Large intestine (tissue), 3 donors: Measurements from ENCODE around the gene CASP2. TPM values are rescaled to one million over a fixed set of nuclear protein-coding genes. Genes with fewer than 3 reads are reported as not detected.

Experiments
- DNase-seq, 2 donors: peaks; one replicate each; pipeline versions ENCODE4 v3.0.0 to v3.0.0-alpha.2; 2013
- H3K27ac ChIP-seq: one replicate; pipeline ENCODE4 v1.5.1; 2013; ENCODE audit warnings: low read length
- H3K27me3 ChIP-seq: 2 replicates; pipeline ENCODE4 v1.6.1; 2013; ENCODE audit warnings: low read length; ENCODE audit not compliant: control insufficient read depth, insufficient read depth
- H3K36me3 ChIP-seq: 2 replicates; pipeline ENCODE4 v1.6.1; 2013; ENCODE audit warnings: low read length; ENCODE audit not compliant: control insufficient read depth, insufficient read depth
- H3K4me1 ChIP-seq: one replicate; pipeline ENCODE4 v1.6.1; 2013; ENCODE audit warnings: low read length; ENCODE audit not compliant: control insufficient read depth, insufficient read depth
- H3K4me3 ChIP-seq: one replicate; pipeline ENCODE4 v1.5.1; 2013; ENCODE audit warnings: low read length
- H3K9me3 ChIP-seq: one replicate; pipeline ENCODE4 v1.6.1; 2013; ENCODE audit warnings: mild to moderate bottlenecking, low read depth, low read length, moderate library complexity; ENCODE audit not compliant: control insufficient read depth
- WGBS: methylation state at CpG from one replicate; pipeline ENCODE4 v1.1.5; 2013; ENCODE audit warnings: low lambda C conversion rate; ENCODE audit not compliant: insufficient coverage; 5-methylcytosine and 5-hydroxymethylcytosine counted together
- polyA plus RNA-seq: library from polyadenylated mRNA; unstranded; fragments of 120-200 nt; gene quantifications from one replicate; pipeline ENCODE4 v1.2.1, GENCODE V29; 2013

Gene CASP2
- polyA plus RNA-seq, 1 donor: 29.4 TPM

- DNase-seq: no peak
Observed at GRCh38 chr7:143308632-143309031, 20.5 kb downstream of the CASP2 start.

GRCh38 chr7:143314127-143314526 lies 26.0 kb downstream of the CASP2 start:
- Histone ChIP-seq H3K4me3 (no peak overlapping the region), H3K9me3 (no peaks in the 10 kb centered on the region), H3K4me1 (peaks cover 3% of the 10 kb centered on the region), H3K27me3 (no peaks in the 10 kb centered on the region), H3K27ac (no peak overlapping the region), H3K36me3 (no peaks in the 10 kb centered on the region)
- DNase-seq: no peak

More at GRCh38 chr7:143308632-143309031, 20.5 kb downstream of the CASP2 start:
- WGBS: no CpG with 5 or more reads among the region's 2 CpGs
- Histone ChIP-seq H3K9me3 (no peaks in the 10 kb centered on the region), H3K27me3 (no peaks in the 10 kb centered on the region), H3K27ac (no peak overlapping the region), H3K4me3 (no peak overlapping the region), H3K4me1 (no peaks in the 10 kb centered on the region), H3K36me3 (peaks cover 39% of the 10 kb centered on the region)

GRCh38 chr7:143315776-143316175 lies 27.6 kb downstream of the CASP2 start, which contains the start of gene CLCN1:
Gene CLCN1, plus strand, starts transcription at chr7:143316111. Its CDS starts 102 bp downstream, at chr7:143316213.
- Histone ChIP-seq H3K27ac (no peak within 1 kb of the TSS), H3K36me3 (no peaks in the 10 kb centered on the region), H3K4me1 (peaks cover 8% of the 10 kb centered on the region), H3K4me3 (no peak within 1 kb of the TSS), H3K27me3 (no peaks in the 10 kb centered on the region), H3K9me3 (no peaks in the 10 kb centered on the region)
- no peak for DNase-seq
- no CpG with 5 or more reads among the region's 5 CpGs for WGBS

- Histone ChIP-seq H3K9me3 (no peaks in the 10 kb centered on the region), H3K27ac (no peak overlapping the region), H3K27me3 (no peaks in the 10 kb centered on the region), H3K36me3 (no peaks in the 10 kb centered on the region), H3K4me1 (peaks cover 8% of the 10 kb centered on the region), H3K4me3 (no peak overlapping the region)
- WGBS: no CpG with 5 or more reads among the region's 4 CpGs
- no peak for DNase-seq
Observed at GRCh38 chr7:143316492-143316891, 28.3 kb downstream of the CASP2 start.

DNA sequence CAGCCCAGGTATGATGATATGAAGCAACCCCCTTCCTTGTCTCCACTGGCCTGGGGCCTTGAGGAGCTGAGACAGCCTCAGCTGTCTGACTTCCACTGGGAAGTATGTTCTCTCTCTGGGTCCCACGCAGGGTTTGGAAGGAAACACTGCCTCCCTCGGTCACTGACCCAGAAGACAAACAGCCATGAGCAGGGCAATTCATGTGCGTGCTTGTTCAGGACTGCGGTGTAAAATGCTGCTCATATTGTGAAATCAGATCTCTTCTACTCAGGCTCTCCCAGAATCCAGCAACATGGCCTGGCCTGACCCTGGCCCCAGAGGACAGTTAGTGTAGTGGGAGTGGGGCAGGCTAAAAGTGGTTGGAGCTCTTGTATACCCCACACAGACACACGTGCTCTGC lies 30.5 kb downstream of the CASP2 start:
- Histone ChIP-seq H3K36me3 (no peaks in the 10 kb centered on the region), H3K9me3 (no peaks in the 10 kb centered on the region), H3K27me3 (no peaks in the 10 kb centered on the region), H3K4me1 (peaks cover 12% of the 10 kb centered on the region), H3K27ac (peak overlapping the region; percentile 20), H3K4me3 (no peak overlapping the region)
- DNase-seq: peak; percentile 31 to 41
- WGBS: no CpG with 5 or more reads among the region's 5 CpGs

GRCh38 chr7:143320620-143321019 lies 32.5 kb downstream of the CASP2 start:
- Histone ChIP-seq H3K27me3 (no peaks in the 10 kb centered on the region), H3K4me1 (peaks cover 12% of the 10 kb centered on the region), H3K27ac (no peak overlapping the region), H3K36me3 (no peaks in the 10 kb centered on the region), H3K9me3 (no peaks in the 10 kb centered on the region), H3K4me3 (no peak overlapping the region)
- no peak for DNase-seq
- WGBS: no CpG with 5 or more reads among the region's 9 CpGs

DNA sequence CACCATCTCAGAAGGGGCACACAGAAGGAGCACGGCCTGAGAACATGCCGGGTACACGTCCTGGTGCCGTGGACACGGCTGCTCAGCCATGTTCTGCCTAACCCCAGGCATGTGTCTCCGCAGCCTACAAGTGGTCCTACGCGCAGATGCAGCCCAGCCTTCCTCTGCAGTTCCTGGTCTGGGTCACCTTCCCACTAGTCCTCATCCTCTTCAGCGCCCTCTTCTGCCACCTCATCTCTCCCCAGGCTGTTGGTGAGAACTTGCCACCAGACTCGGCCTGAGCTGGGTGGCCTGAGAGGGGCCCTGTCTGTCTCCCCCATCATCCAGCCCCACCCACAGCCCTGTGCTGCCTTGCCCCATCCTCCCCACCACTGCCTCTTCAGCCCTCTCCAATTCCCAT lies 33.1 kb downstream of the CASP2 start:
- DNase-seq: no peak
- Histone ChIP-seq H3K4me3 (no peak overlapping the region), H3K4me1 (peaks cover 12% of the 10 kb centered on the region), H3K9me3 (no peaks in the 10 kb centered on the region), H3K36me3 (no peaks in the 10 kb centered on the region), H3K27me3 (no peaks in the 10 kb centered on the region), H3K27ac (no peak overlapping the region)
- no CpG with 5 or more reads among the region's 10 CpGs for WGBS

- H3K4me3 ChIP-seq: no peak overlapping the region
- no peaks in the 10 kb centered on the region for H3K36me3 ChIP-seq
- no peaks in the 10 kb centered on the region for H3K27me3 ChIP-seq
- no CpG with 5 or more reads among the region's 4 CpGs for WGBS
- peaks cover 12% of the 10 kb centered on the region for H3K4me1 ChIP-seq
- no peak for DNase-seq
- H3K27ac ChIP-seq: no peak overlapping the region
- H3K9me3 ChIP-seq: no peaks in the 10 kb centered on the region
Observed at GRCh38 chr7:143321734-143322133, 33.6 kb downstream of the CASP2 start.

DNA sequence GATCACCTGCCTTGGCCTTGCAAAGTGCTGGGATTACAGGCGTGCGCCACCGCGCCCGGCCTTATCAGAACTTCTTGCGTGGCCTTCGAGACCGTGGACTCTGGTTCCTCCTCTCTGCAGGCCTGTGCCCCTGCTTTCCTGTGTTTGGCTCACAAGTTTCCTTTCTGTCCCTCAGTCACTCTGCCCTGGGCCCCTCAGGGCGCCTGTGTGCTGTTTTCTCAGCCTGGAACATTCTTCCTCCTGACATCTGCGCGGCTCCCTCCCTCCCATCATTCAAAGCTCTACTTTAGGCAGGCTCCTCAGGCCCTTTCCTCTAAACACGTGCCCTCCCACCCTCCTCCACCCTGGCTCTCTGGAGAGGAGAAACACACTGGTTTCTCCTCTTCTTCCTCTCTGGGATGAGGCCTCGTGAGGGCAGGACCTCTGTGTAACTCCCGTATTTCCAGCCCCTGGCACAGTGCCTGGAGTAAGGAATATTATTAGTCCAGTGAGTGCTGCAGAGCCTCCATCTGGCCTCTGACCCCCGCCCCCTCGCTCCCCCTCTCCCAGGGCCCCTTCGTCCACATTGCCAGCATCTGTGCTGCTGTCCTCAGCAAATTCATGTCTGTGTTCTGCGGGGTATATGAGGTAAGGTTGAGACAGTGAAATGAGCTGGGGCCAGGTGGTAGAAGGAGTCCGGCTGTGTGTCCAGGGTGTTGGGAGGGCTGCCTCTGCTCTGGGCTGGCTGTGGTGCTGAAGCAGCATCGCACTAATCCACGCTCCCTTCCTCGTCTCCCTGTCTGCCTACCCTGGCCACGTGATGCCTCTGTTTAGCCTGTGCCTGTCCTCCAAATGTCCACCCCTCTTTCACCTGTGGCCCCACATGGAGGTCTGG lies 34.8 kb downstream of the CASP2 start:
- Histone ChIP-seq H3K27ac (no peak overlapping the region), H3K27me3 (no peaks in the 10 kb centered on the region), H3K9me3 (no peaks in the 10 kb centered on the region), H3K4me3 (no peak overlapping the region), H3K36me3 (no peaks in the 10 kb centered on the region), H3K4me1 (peaks cover 12% of the 10 kb centered on the region)
- peak; percentile 20 to 65 for DNase-seq
- no CpG with 5 or more reads among the region's 23 CpGs for WGBS

DNA sequence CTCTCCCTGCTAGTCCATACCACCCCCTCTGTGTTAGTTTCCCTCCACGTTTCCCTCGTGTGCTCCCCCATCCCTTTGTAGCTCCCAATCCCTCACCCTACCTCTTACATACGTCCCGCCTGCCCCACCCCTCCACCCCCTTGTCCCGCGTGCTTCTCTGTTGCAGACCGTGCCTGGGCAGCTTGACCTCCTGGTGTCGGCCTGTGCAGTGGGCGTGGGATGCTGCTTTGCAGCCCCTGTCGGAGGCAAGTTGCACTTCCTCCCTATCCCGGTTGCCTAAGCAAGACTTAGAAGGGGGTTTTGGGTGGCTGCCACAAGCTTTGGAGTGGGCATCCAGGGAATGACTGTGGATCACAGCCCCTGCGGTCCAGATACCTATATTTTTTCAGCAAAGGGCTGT lies 35.5 kb downstream of the CASP2 start:
- Histone ChIP-seq H3K27ac (no peak overlapping the region), H3K27me3 (no peaks in the 10 kb centered on the region), H3K4me3 (no peak overlapping the region), H3K36me3 (no peaks in the 10 kb centered on the region), H3K9me3 (no peaks in the 10 kb centered on the region), H3K4me1 (peaks cover 12% of the 10 kb centered on the region)
- no peak for DNase-seq
- no CpG with 5 or more reads among the region's 12 CpGs for WGBS

- WGBS: no CpG with 5 or more reads among the region's 2 CpGs
- no peak for DNase-seq
- peaks cover 4% of the 10 kb centered on the region for H3K4me1 ChIP-seq
- no peaks in the 10 kb centered on the region for H3K36me3 ChIP-seq
- H3K27me3 ChIP-seq: no peaks in the 10 kb centered on the region
- no peak overlapping the region for H3K4me3 ChIP-seq
- H3K27ac ChIP-seq: no peak overlapping the region
- H3K9me3 ChIP-seq: no peaks in the 10 kb centered on the region
Observed at GRCh38 chr7:143325240-143325639, 37.1 kb downstream of the CASP2 start.
